ENCODE data around the gene MYF6. TPM values are rescaled to one million over a fixed set of nuclear protein-coding genes. Genes with fewer than 3 reads are reported as not detected.

Gene MYF6
- total and polyA plus RNA-seq, 2 of the 13 experiments (the other 11 are each of a cell fraction or from before 2014, with no cell fraction given), result not detected

- WGBS (ENCODE audit: low lambda C conversion rate), result 3% methylated on average over 4 of the region's 4 CpGs
- in situ Hi-C loops (cut with HindIII; ENCODE audit: extremely low pct_ligation_motif_present, low pct_unique_long_range_greater_than_20kb), result no loop called here
- BruUV-seq (replicated peaks), result no TSS peak
- H3K4me3 ChIP-seq (replicated peaks in 1 of 3; ENCODE audit: insufficient read depth in 1 of 3, low read depth in 2 of 3, low read length in 3 of 3), result no peak overlapping the region
- no peak overlapping the region for H3K9ac ChIP-seq (ENCODE audit: insufficient read depth, low read depth, low read length)
- no peaks in the 10 kb centered on the region for H3K79me2 ChIP-seq (ENCODE audit: insufficient read depth, low read length)
- no peaks in the 10 kb centered on the region for H4K20me1 ChIP-seq (ENCODE audit: insufficient read depth, low read length)
- no peak overlapping the region for H3K27ac ChIP-seq (ENCODE audit: extremely low read length, insufficient read depth, low read length)
- H3K4me2 ChIP-seq (ENCODE audit: low read depth, low read length), result no peak overlapping the region
- peaks cover 0 to 3% of the 10 kb centered on the region in 2 experiments; a peak in 2 of 5 replicates for H3K27me3 ChIP-seq (ENCODE audit: control insufficient read depth in 1 of 2, insufficient read depth in 2 of 2, low read length in 2 of 2)
- H3K9me3 ChIP-seq (ENCODE audit: low read length), result no peaks in the 10 kb centered on the region
- DNase-seq (ENCODE audit: low spot score) (no peak), FAIRE-seq (no peak), ATAC-seq (no peak)
- ChIA-PET CTCF (ENCODE audit: low intra/inter-chr PET ratio, low total read pairs) (no interaction called here), POLR2A (no interaction called here)
- TF ChIP-seq ERF (CRISPR knock-in tag; IDR thresholded peaks at IDR 0.05) (no peak), ELF1 (CRISPR knock-in tag; IDR thresholded peaks at IDR 0.05) (no peak), SRSF1 (optimal IDR thresholded peaks at IDR 0.05; ENCODE audit: low read depth, low read length) (no peak), RXRB (CRISPR knock-in tag; IDR thresholded peaks at IDR 0.05; ENCODE audit: borderline replicate concordance) (no peak), EP300 (IDR thresholded peaks at IDR 0.05; ENCODE audit: low read depth in 2 of 2, low read length in 2 of 2) (no peak), EP300 (CRISPR knock-in tag; IDR thresholded peaks at IDR 0.05; ENCODE audit: borderline replicate concordance) (no peak), MBNL3 (CRISPR knock-in tag; conservative IDR thresholded peaks at IDR 0.05) (no peak), ZNF589 (CRISPR knock-in tag; conservative IDR thresholded peaks at IDR 0.05) (no peak), THAP8 (CRISPR knock-in tag; IDR thresholded peaks at IDR 0.05; ENCODE audit: borderline replicate concordance) (no peak), ZNF710 (CRISPR knock-in tag; IDR thresholded peaks at IDR 0.05; ENCODE audit: borderline replicate concordance) (no peak), ZFP37 (CRISPR knock-in tag; IDR thresholded peaks at IDR 0.05; ENCODE audit: borderline replicate concordance) (no peak), ZNF235 (CRISPR knock-in tag; IDR thresholded peaks at IDR 0.05; ENCODE audit: borderline replicate concordance) (no peak), ZNF644 (CRISPR knock-in tag; IDR thresholded peaks at IDR 0.05; ENCODE audit: low read depth) (no peak), SRF (IDR thresholded peaks at IDR 0.05; ENCODE audit: low read depth, low read length) (no peak), ZNF33B (CRISPR knock-in tag; IDR thresholded peaks at IDR 0.05) (no peak), TOPORS (CRISPR knock-in tag; IDR thresholded peaks at IDR 0.05) (no peak), ZNF264 (CRISPR knock-in tag; IDR thresholded peaks at IDR 0.05) (no peak), LCORL (IDR thresholded peaks at IDR 0.05) (no peak), LCORL (CRISPR knock-in tag; IDR thresholded peaks at IDR 0.05) (no peak), EZH2 (conservative IDR thresholded peaks at IDR 0.05; ENCODE audit: low read depth, low read length) (no peak), TCF7L2 (IDR thresholded peaks at IDR 0.05; ENCODE audit: low read depth, low read length) (no peak)
- no peaks in the 10 kb centered on the region for H3K4me1 ChIP-seq (ENCODE audit: insufficient read depth, low read length)
- no peak overlapping the region for H2AFZ ChIP-seq (ENCODE audit: low read length)
- no peaks in the 10 kb centered on the region for H3K36me3 ChIP-seq (replicated peaks in 1 of 2; ENCODE audit: control insufficient read depth in 1 of 2, insufficient read depth in 2 of 2, low read length in 2 of 2)
- intact Hi-C loops (cut with micrococcal nuclease; ENCODE audit: unreplicated experiment), result no loop called here
Observed at GRCh38 chr12:80717856-80718255, 10.4 kb downstream of the MYF6 start.
